ENCODE data around the gene REEP6. TPM values are rescaled to one million over a fixed set of nuclear protein-coding genes. Genes with fewer than 3 reads are reported as not detected.

Gene REEP6
- total and polyA plus RNA-seq, 4 donors = 16.4 to 449 (median 201) TPM

GRCh38 chr19:1496714-1497577, 6.0 kb downstream of the REEP6 start:
- TF ChIP-seq, protein P1, sequence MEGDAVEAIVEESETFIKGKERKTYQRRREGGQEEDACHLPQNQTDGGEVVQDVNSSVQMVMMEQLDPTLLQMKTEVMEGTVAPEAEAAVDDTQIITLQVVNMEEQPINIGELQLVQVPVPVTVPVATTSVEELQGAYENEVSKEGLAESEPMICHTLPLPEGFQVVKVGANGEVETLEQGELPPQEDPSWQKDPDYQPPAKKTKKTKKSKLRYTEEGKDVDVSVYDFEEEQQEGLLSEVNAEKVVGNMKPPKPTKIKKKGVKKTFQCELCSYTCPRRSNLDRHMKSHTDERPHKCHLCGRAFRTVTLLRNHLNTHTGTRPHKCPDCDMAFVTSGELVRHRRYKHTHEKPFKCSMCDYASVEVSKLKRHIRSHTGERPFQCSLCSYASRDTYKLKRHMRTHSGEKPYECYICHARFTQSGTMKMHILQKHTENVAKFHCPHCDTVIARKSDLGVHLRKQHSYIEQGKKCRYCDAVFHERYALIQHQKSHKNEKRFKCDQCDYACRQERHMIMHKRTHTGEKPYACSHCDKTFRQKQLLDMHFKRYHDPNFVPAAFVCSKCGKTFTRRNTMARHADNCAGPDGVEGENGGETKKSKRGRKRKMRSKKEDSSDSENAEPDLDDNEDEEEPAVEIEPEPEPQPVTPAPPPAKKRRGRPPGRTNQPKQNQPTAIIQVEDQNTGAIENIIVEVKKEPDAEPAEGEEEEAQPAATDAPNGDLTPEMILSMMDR (IDR thresholded peaks at IDR 0.05; ENCODE audit: low read depth, low read length, missing input control) = no peak
- no peak for TF ChIP-seq RXRA (IDR thresholded peaks at IDR 0.05)
- TF ChIP-seq MAX (IDR thresholded peaks at IDR 0.05) = no peak
- TF ChIP-seq REST (IDR thresholded peaks at IDR 0.05) = no peak
- TF ChIP-seq ATF3 (IDR thresholded peaks at IDR 0.05) = no peak
- TF ChIP-seq FOXA2 (IDR thresholded peaks at IDR 0.05) = no peak
- TF ChIP-seq JUND (IDR thresholded peaks at IDR 0.05) = no peak
- no peak for TF ChIP-seq EGR1 (IDR thresholded peaks at IDR 0.05; ENCODE audit: low read depth in 2 of 2)
- TF ChIP-seq YY1 (IDR thresholded peaks at IDR 0.05) = no peak
- no peak for TF ChIP-seq TAF1 (conservative IDR thresholded peaks at IDR 0.05)
- TF ChIP-seq HNF4A (conservative IDR thresholded peaks at IDR 0.05) = no peak
- no peak for TF ChIP-seq HNF4G (IDR thresholded peaks at IDR 0.05)
- no peak for TF ChIP-seq FOXA1 (IDR thresholded peaks at IDR 0.05)
- TF ChIP-seq NR2F2 (IDR thresholded peaks at IDR 0.05) = no peak
- TF ChIP-seq SP1 (IDR thresholded peaks at IDR 0.05) = no peak
- TF ChIP-seq, protein P2, sequence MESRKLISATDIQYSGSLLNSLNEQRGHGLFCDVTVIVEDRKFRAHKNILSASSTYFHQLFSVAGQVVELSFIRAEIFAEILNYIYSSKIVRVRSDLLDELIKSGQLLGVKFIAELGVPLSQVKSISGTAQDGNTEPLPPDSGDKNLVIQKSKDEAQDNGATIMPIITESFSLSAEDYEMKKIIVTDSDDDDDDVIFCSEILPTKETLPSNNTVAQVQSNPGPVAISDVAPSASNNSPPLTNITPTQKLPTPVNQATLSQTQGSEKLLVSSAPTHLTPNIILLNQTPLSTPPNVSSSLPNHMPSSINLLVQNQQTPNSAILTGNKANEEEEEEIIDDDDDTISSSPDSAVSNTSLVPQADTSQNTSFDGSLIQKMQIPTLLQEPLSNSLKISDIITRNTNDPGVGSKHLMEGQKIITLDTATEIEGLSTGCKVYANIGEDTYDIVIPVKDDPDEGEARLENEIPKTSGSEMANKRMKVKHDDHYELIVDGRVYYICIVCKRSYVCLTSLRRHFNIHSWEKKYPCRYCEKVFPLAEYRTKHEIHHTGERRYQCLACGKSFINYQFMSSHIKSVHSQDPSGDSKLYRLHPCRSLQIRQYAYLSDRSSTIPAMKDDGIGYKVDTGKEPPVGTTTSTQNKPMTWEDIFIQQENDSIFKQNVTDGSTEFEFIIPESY (IDR thresholded peaks at IDR 0.05) = no peak
- TF ChIP-seq RAD21 (IDR thresholded peaks at IDR 0.05) = no peak
- no peak for TF ChIP-seq GABPA (IDR thresholded peaks at IDR 0.05 in 1 of 2, conservative IDR thresholded peaks at IDR 0.05 in 1 of 2)
- 78% methylated on average over 39 of the region's 39 CpGs for WGBS
- H3K27me3 ChIP-seq (ENCODE audit: control insufficient read depth in 4 of 4, insufficient read depth in 4 of 4, low read length in 3 of 4) = no peaks in the 10 kb centered on the region

More at GRCh38 chr19:1496714-1497577, 6.0 kb downstream of the REEP6 start:
- H3K9me3 ChIP-seq (ENCODE audit: control insufficient read depth in 4 of 4, low read length in 3 of 4) = no peaks in the 10 kb centered on the region
- DNase-seq (ENCODE audit: low spot score) = no peak
- peaks cover 6 to 43% (median 26%) of the 10 kb centered on the region in 4 donors for H3K4me1 ChIP-seq (ENCODE audit: control insufficient read depth in 4 of 4, insufficient read depth in 4 of 4, low read length in 3 of 4)
- no peak overlapping the region for H3K27ac ChIP-seq (ENCODE audit: low read depth in 1 of 2, low read length in 2 of 2)
- H3K4me3 ChIP-seq (ENCODE audit: low read depth in 1 of 3, low read length in 3 of 3) = no peak overlapping the region
- H3K9ac ChIP-seq (ENCODE audit: low read depth in 1 of 2, low read length in 2 of 2) = no peak overlapping the region
- H3K36me3 ChIP-seq (ENCODE audit: control insufficient read depth in 4 of 4, insufficient read depth in 3 of 4, low read depth in 1 of 4, low read length in 3 of 4) = peaks cover 0 to 2% (median 0%) of the 10 kb centered on the region in 4 donors
